AG10803 (cell line): Measurements from ENCODE around the gene ING3.

Source experiments
- DNase-seq: peaks from one replicate; pipeline ENCODE4 v3.0.0; 2010; ENCODE audit warnings: low read depth
- H3K4me3 ChIP-seq: 2 replicates; pipeline ENCODE4 v1.5.1; 2011; ENCODE audit warnings: mild to moderate bottlenecking, low read length, control low read depth
- TF ChIP-seq, protein P1 (sequence below): conservative IDR thresholded peaks from 2 replicates; pipeline ENCODE4 v1.5.1; 2011; ENCODE audit warnings: mild to moderate bottlenecking, low read length, control low read depth, inconsistent platforms

Gene ING3

DNA sequence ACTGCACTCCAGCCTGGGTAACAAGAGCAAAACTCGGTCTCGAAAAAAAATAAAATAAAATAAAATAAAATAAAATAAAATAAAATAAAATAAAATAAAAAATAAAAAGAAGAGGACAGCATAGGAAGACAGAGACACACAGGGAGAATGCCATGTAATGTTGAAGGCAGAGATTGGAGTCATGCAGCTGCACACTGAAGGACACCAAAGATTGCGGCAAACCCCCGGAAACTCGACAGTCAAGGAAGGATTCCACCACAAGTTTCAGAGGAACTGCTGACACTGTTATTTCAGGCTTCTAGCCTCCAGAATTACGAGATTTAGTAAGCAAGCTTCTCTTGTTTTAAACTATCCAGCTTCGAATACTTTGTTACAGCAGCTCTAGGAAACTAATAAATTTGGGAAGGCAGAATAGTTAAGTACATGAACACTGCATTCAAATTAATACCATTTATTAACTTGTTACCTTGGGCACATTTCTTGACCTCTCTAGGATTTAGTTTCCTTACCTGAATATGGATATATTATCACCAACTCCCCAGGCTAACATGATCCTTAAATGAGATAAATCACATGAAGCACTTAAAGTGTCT, 47.4 kb downstream of the ING3 start:
- DNase-seq: no peak
- no peak overlapping the region for H3K4me3 ChIP-seq
- TF ChIP-seq, protein P1, sequence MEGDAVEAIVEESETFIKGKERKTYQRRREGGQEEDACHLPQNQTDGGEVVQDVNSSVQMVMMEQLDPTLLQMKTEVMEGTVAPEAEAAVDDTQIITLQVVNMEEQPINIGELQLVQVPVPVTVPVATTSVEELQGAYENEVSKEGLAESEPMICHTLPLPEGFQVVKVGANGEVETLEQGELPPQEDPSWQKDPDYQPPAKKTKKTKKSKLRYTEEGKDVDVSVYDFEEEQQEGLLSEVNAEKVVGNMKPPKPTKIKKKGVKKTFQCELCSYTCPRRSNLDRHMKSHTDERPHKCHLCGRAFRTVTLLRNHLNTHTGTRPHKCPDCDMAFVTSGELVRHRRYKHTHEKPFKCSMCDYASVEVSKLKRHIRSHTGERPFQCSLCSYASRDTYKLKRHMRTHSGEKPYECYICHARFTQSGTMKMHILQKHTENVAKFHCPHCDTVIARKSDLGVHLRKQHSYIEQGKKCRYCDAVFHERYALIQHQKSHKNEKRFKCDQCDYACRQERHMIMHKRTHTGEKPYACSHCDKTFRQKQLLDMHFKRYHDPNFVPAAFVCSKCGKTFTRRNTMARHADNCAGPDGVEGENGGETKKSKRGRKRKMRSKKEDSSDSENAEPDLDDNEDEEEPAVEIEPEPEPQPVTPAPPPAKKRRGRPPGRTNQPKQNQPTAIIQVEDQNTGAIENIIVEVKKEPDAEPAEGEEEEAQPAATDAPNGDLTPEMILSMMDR: no peak

- no peak for DNase-seq
- H3K4me3 ChIP-seq: no peak overlapping the region
- TF ChIP-seq, protein P1: no peak
Observed at GRCh38 chr7:120998520-120998919, 47.9 kb downstream of the ING3 start.

DNA sequence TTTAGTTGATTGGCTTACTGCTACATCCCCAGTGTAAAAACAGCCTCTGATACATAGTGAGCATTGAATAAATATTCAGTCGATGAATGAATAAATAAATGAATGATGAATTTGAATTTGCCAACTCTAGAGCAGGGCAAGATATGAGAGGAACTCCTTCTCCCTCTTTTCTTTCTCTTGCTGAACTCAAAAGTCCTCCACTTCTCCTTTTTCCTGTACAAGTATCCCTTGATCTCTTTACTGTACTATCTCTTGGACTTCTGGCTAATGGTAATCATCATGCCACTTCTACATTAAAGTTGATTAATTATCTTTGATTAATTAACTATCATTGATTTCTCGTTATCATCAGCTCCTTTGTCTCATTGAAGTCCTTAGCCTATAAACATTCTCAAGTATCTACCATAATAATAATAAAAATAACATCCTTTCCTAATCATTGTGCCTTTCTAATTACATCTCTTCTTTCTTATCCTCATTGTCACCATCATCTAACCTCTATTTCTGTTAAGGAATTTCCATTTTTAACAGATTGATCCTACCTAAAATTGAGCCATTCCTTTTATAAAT, 48.5 kb downstream of the ING3 start:
- DNase-seq: no peak
- TF ChIP-seq, protein P1: no peak
- no peak overlapping the region for H3K4me3 ChIP-seq

GRCh38 chr7:121000081-121000983, 49.8 kb downstream of the ING3 start:
- TF ChIP-seq, protein P1: no peak; the same call in 1 of the 2 replicates
- DNase-seq: no peak
- peak overlapping the region; percentile 42 for H3K4me3 ChIP-seq

GRCh38 chr7:121001234-121001906, 50.8 kb downstream of the ING3 start:
- no peak for DNase-seq
- TF ChIP-seq, protein P1: no peak
- no peak overlapping the region for H3K4me3 ChIP-seq

DNA sequence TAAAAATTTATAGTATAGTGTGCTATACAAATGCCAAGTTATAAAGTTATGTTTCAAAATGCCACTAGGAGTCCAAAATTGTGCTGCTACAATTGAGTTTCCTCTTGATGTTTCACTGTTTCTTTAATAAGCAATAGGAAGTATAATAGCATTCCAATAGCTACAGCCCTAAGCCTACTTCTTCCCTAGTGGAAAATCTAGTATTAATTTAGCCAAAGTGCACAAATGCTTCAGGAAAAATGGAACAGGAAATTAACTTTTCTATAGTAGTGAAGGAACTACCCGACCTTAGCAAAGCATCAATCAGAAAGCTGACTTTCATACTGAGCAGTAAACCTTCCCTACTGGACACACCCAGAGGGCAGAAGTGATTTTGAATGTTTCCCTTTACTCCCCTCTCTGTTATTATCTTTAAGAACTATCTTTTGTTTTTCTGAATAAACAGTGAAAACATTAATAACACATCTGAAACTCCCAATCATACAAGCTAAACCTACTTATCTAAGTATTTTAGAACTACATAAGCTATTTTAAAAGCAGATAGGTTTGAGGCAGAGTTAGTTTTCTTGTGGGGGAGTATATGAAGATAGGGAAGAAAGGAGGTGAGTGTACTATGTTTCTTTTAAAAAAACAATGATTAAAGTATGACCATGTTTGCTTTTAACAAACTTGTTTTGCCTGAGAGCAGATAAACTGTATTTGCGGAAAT, 51.6 kb downstream of the ING3 start:
- TF ChIP-seq, protein P1: peak; percentile 16; the same call in 1 of the 2 replicates
- DNase-seq: no peak
- no peak overlapping the region for H3K4me3 ChIP-seq
